Glutamatergic neuron (in vitro differentiated cells): ENCODE measurements around the gene ERCC6L. TPM values are rescaled to one million over a fixed set of nuclear protein-coding genes. Genes with fewer than 3 reads are reported as not detected.

Experiments
- DNase-seq: peaks from one replicate; pipeline ENCODE4 v3.0.0; 2022
- H3K27ac Mint-ChIP-seq: one replicate; pipeline ENCODE4 v1.8.0; 2020; ENCODE audit warnings: mild to moderate bottlenecking, mixed read lengths, inconsistent platforms; ENCODE audit not compliant: unreplicated experiment
- H3K27me3 Mint-ChIP-seq: one replicate; pipeline ENCODE4 v1.8.0; 2020; ENCODE audit warnings: mild to moderate bottlenecking, moderate library complexity, mixed read lengths, inconsistent platforms; ENCODE audit not compliant: unreplicated experiment
- H3K36me3 Mint-ChIP-seq: one replicate; pipeline ENCODE4 v1.8.0; 2020; ENCODE audit warnings: mild to moderate bottlenecking, mixed read lengths, inconsistent platforms; ENCODE audit not compliant: unreplicated experiment
- H3K4me1 Mint-ChIP-seq: one replicate; pipeline ENCODE4 v1.8.0; 2020; ENCODE audit warnings: mild to moderate bottlenecking, low read depth, mixed read lengths, inconsistent platforms; ENCODE audit not compliant: unreplicated experiment
- H3K4me3 Mint-ChIP-seq: one replicate; pipeline ENCODE4 v1.8.0; 2020; ENCODE audit warnings: mild to moderate bottlenecking, mixed read lengths, inconsistent platforms; ENCODE audit not compliant: unreplicated experiment
- H3K9me3 Mint-ChIP-seq: one replicate; pipeline ENCODE4 v1.8.0; 2020; ENCODE audit warnings: mild to moderate bottlenecking, moderate library complexity, mixed read lengths, inconsistent platforms; ENCODE audit not compliant: unreplicated experiment
- CTCF ChIP-seq: fragments of 200-600 bp; sonication (generic); IDR thresholded peaks from one replicate; pipeline ENCODE4 v1.5.0; 2021; ENCODE audit not compliant: partially characterized antibody, unreplicated experiment
- total RNA-seq: library from RNA; stranded (reverse); fragmentation: NEBNext Ultra II Directional; extraction: Animal tissue kit (Norgen Biotek cat#: 25700); gene quantifications from one replicate; pipeline ENCODE4 v1.2.1, GENCODE V29; 2021; ENCODE audit not compliant: unreplicated experiment

The ERCC6L gene
- total RNA-seq, 1 donor from 2014 or later = 1.2 TPM

GRCh38 chrX:72208126-72208800 lies 30.6 kb downstream of the ERCC6L start:
- Mint-ChIP-seq H3K27me3 (no peaks in the 10 kb centered on the region), H3K36me3 (peaks cover 4% of the 10 kb centered on the region), H3K4me3 (no peak overlapping the region), H3K27ac (no peak overlapping the region), H3K4me1 (no peaks in the 10 kb centered on the region), H3K9me3 (peaks cover 2% of the 10 kb centered on the region)
- DNase-seq = no peak
- no peak for TF ChIP-seq CTCF

GRCh38 chrX:72207366-72207765 lies 31.5 kb downstream of the ERCC6L start:
- DNase-seq = no peak
- Mint-ChIP-seq H3K4me1 (no peaks in the 10 kb centered on the region), H3K9me3 (peaks cover 2% of the 10 kb centered on the region), H3K27me3 (no peaks in the 10 kb centered on the region), H3K36me3 (peaks cover 4% of the 10 kb centered on the region), H3K4me3 (no peak overlapping the region), H3K27ac (no peak overlapping the region)
- TF ChIP-seq CTCF = no peak

- Mint-ChIP-seq H3K4me1 (no peaks in the 10 kb centered on the region), H3K36me3 (peaks cover 4% of the 10 kb centered on the region), H3K9me3 (peaks cover 2% of the 10 kb centered on the region), H3K4me3 (no peak overlapping the region), H3K27me3 (no peaks in the 10 kb centered on the region), H3K27ac (no peak overlapping the region)
- no peak for TF ChIP-seq CTCF
- DNase-seq = no peak
Measured at GRCh38 chrX:72205706-72206105, 33.1 kb downstream of the ERCC6L start.

GRCh38 chrX:72203421-72203820 lies 35.4 kb downstream of the ERCC6L start:
- no peaks in the 10 kb centered on the region for H3K9me3 Mint-ChIP-seq

More at GRCh38 chrX:72203421-72203820, 35.4 kb downstream of the ERCC6L start:
- no peak for TF ChIP-seq CTCF
- H3K36me3 Mint-ChIP-seq = no peaks in the 10 kb centered on the region
- H3K4me3 Mint-ChIP-seq = no peak overlapping the region
- no peaks in the 10 kb centered on the region for H3K27me3 Mint-ChIP-seq
- no peaks in the 10 kb centered on the region for H3K4me1 Mint-ChIP-seq
- H3K27ac Mint-ChIP-seq = no peak overlapping the region
- no peak for DNase-seq
